ENCODE data around the gene TMEM63A.

DNA sequence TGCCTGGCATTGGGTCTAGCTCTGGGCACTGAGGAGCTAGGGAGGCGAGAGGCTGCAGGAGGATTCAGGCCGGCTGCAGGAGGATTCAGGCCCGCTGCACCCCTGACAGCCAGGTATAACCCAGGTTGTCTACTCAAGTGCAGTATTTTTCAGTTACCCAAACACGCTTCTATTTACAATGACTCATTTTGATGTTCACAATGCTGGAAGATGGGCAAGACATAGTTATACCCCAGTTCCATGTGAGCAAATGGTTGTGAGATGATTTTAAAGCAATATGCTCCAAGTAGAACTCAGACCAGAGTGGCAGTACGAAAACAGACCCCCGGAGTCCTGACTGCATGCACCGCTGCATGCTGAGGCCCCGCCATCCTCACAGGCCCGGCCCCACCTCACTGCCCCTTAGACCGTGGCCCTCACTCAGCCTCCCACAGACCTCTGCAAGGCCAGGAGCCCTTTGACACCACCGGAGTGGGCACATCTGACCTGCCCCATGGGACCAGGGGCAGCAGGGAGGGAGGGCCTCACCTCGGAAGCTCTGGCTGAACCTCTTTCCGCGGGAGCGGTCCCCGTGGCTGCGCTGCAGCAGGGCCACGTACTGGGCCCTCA is 6.2 kb upstream of the TMEM63A start:
- TF ChIP-seq, protein P1, sequence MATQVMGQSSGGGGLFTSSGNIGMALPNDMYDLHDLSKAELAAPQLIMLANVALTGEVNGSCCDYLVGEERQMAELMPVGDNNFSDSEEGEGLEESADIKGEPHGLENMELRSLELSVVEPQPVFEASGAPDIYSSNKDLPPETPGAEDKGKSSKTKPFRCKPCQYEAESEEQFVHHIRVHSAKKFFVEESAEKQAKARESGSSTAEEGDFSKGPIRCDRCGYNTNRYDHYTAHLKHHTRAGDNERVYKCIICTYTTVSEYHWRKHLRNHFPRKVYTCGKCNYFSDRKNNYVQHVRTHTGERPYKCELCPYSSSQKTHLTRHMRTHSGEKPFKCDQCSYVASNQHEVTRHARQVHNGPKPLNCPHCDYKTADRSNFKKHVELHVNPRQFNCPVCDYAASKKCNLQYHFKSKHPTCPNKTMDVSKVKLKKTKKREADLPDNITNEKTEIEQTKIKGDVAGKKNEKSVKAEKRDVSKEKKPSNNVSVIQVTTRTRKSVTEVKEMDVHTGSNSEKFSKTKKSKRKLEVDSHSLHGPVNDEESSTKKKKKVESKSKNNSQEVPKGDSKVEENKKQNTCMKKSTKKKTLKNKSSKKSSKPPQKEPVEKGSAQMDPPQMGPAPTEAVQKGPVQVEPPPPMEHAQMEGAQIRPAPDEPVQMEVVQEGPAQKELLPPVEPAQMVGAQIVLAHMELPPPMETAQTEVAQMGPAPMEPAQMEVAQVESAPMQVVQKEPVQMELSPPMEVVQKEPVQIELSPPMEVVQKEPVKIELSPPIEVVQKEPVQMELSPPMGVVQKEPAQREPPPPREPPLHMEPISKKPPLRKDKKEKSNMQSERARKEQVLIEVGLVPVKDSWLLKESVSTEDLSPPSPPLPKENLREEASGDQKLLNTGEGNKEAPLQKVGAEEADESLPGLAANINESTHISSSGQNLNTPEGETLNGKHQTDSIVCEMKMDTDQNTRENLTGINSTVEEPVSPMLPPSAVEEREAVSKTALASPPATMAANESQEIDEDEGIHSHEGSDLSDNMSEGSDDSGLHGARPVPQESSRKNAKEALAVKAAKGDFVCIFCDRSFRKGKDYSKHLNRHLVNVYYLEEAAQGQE (IDR thresholded peaks at IDR 0.05): no peak
- TF ChIP-seq, protein P2, sequence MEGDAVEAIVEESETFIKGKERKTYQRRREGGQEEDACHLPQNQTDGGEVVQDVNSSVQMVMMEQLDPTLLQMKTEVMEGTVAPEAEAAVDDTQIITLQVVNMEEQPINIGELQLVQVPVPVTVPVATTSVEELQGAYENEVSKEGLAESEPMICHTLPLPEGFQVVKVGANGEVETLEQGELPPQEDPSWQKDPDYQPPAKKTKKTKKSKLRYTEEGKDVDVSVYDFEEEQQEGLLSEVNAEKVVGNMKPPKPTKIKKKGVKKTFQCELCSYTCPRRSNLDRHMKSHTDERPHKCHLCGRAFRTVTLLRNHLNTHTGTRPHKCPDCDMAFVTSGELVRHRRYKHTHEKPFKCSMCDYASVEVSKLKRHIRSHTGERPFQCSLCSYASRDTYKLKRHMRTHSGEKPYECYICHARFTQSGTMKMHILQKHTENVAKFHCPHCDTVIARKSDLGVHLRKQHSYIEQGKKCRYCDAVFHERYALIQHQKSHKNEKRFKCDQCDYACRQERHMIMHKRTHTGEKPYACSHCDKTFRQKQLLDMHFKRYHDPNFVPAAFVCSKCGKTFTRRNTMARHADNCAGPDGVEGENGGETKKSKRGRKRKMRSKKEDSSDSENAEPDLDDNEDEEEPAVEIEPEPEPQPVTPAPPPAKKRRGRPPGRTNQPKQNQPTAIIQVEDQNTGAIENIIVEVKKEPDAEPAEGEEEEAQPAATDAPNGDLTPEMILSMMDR (IDR thresholded peaks at IDR 0.05): no peak
- TF ChIP-seq, protein P3, sequence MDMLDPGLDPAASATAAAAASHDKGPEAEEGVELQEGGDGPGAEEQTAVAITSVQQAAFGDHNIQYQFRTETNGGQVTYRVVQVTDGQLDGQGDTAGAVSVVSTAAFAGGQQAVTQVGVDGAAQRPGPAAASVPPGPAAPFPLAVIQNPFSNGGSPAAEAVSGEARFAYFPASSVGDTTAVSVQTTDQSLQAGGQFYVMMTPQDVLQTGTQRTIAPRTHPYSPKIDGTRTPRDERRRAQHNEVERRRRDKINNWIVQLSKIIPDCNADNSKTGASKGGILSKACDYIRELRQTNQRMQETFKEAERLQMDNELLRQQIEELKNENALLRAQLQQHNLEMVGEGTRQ (IDR thresholded peaks at IDR 0.05): no peak
- TF ChIP-seq MAFK (IDR thresholded peaks at IDR 0.05; ENCODE audit: partially characterized antibody) (no peak), RFX5 (IDR thresholded peaks at IDR 0.05) (no peak), SREBF2 (IDR thresholded peaks at IDR 0.05) (no peak), NFE2L2 (conservative IDR thresholded peaks at IDR 0.05; ENCODE audit: low read length) (no peak), TP53 (CRISPR knock-in tag; IDR thresholded peaks at IDR 0.05) (no peak), RNF2 (IDR thresholded peaks at IDR 0.05; ENCODE audit: borderline replicate concordance, low read depth) (no peak)
- TF ChIP-seq, protein P4, sequence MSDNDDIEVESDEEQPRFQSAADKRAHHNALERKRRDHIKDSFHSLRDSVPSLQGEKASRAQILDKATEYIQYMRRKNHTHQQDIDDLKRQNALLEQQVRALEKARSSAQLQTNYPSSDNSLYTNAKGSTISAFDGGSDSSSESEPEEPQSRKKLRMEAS (IDR thresholded peaks at IDR 0.05): no peak
